Measurements from ENCODE around the gene OR52B2.

DNA sequence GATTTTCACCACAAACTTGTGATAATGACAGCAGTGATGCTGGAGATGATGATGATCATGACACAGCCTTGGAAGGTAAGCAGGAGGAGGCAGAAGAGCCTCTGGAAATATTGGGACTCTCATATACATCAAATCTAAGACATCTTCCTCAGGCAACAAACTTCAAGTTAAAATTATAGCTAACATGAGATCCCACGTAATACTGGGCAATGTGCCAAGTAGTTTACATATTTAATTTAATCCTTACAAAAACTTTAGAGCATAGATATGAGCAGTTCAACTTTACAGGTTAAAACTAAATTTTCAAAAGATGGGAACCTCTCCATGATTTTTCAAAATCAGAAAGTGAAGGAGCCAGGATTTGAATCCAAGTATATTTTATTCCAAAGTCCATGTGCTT lies 19.0 kb downstream of the OR52B2 start:
- TF ChIP-seq, protein P1, sequence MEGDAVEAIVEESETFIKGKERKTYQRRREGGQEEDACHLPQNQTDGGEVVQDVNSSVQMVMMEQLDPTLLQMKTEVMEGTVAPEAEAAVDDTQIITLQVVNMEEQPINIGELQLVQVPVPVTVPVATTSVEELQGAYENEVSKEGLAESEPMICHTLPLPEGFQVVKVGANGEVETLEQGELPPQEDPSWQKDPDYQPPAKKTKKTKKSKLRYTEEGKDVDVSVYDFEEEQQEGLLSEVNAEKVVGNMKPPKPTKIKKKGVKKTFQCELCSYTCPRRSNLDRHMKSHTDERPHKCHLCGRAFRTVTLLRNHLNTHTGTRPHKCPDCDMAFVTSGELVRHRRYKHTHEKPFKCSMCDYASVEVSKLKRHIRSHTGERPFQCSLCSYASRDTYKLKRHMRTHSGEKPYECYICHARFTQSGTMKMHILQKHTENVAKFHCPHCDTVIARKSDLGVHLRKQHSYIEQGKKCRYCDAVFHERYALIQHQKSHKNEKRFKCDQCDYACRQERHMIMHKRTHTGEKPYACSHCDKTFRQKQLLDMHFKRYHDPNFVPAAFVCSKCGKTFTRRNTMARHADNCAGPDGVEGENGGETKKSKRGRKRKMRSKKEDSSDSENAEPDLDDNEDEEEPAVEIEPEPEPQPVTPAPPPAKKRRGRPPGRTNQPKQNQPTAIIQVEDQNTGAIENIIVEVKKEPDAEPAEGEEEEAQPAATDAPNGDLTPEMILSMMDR (IDR thresholded peaks at IDR 0.05) = no peak
- no peak for TF ChIP-seq POLR2A (IDR thresholded peaks at IDR 0.05)
